ENCODE results near the gene OR4D11.

DNA sequence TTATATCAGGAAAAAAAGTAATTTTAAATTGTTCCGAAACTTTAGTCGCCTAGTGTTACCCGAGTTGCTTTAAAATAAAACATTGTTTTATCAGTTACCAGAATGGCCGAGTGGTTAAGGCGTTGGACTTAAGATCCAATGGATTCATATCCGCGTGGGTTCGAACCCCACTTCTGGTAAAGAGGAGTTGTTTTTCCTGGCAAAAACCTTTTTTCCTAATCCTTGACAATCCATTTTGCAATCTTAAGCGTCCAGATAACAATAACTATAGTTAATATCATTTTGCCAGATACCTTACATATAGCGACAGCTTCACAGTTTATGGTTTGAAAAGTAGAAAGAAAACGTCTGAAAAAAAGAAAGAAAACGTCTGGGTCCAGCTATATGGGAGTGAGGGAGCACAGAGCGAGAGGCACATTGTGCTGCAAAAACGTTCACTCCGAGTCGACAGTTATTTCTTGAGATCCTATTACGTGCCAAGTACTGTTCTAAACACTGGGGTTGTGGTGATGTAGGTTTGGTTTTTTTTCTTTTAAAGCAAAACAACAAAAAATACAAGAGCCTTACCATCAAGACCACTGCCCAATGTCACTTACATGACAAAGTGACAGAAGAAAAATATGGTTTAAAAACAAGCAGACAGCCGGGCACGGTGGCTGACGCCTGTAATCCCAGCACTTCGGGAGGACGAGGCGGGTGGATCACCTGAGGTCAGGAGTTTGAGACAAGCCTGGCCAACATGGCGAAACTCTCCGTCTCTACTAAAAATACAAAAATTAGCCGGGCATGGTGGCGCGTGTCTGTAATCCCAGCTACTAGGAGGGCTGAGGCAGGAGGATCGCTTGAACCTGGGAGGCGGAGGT lies 48.5 kb downstream of the OR4D11 start:
- no peak for TF ChIP-seq ELF1 (IDR thresholded peaks at IDR 0.05; ENCODE audit: borderline replicate concordance, low read depth)
- no peak for TF ChIP-seq RAD21 (IDR thresholded peaks at IDR 0.05; ENCODE audit: low read depth)
- TF ChIP-seq EGR1 (IDR thresholded peaks at IDR 0.05; ENCODE audit: low read depth): 0 out of 2 replicates have a peak, but pooled peaks have one; percentile 9
- no peak for TF ChIP-seq POLR2A (IDR thresholded peaks at IDR 0.05; ENCODE audit: borderline replicate concordance, extremely low read depth, insufficient read depth, insufficient read length)
- TF ChIP-seq FOSL1 (IDR thresholded peaks at IDR 0.05; ENCODE audit: low read depth): 0 out of 2 replicates have a peak, but pooled peaks have one; percentile 11
- TF ChIP-seq, protein P1, sequence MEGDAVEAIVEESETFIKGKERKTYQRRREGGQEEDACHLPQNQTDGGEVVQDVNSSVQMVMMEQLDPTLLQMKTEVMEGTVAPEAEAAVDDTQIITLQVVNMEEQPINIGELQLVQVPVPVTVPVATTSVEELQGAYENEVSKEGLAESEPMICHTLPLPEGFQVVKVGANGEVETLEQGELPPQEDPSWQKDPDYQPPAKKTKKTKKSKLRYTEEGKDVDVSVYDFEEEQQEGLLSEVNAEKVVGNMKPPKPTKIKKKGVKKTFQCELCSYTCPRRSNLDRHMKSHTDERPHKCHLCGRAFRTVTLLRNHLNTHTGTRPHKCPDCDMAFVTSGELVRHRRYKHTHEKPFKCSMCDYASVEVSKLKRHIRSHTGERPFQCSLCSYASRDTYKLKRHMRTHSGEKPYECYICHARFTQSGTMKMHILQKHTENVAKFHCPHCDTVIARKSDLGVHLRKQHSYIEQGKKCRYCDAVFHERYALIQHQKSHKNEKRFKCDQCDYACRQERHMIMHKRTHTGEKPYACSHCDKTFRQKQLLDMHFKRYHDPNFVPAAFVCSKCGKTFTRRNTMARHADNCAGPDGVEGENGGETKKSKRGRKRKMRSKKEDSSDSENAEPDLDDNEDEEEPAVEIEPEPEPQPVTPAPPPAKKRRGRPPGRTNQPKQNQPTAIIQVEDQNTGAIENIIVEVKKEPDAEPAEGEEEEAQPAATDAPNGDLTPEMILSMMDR (IDR thresholded peaks at IDR 0.05 in 2 of 3, conservative IDR thresholded peaks at IDR 0.05 in 1 of 3; ENCODE audit: borderline replicate concordance in 1 of 3, insufficient read depth in 1 of 3, low read depth in 2 of 3, low read length in 2 of 3): no peak
- TF ChIP-seq POLR2AphosphoS5 (IDR thresholded peaks at IDR 0.05; ENCODE audit: low read depth, low read length): no peak
- TF ChIP-seq, protein P2, sequence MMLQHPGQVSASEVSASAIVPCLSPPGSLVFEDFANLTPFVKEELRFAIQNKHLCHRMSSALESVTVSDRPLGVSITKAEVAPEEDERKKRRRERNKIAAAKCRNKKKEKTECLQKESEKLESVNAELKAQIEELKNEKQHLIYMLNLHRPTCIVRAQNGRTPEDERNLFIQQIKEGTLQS (IDR thresholded peaks at IDR 0.05): peak; percentile 76
- no peak for TF ChIP-seq ZFX (IDR thresholded peaks at IDR 0.05)
- no peak for TF ChIP-seq SP1 (IDR thresholded peaks at IDR 0.05; ENCODE audit: low read depth)
- no peak for TF ChIP-seq EZH2phosphoT487 (IDR thresholded peaks at IDR 0.05; ENCODE audit: borderline replicate concordance)
- no peak for TF ChIP-seq EZH2 (IDR thresholded peaks at IDR 0.05)
